WTC11 (cell line): ENCODE results near the gene PIP4K2B.

Source experiments
- SP1 ChIP-seq: sonication (generic); formaldehyde crosslinking; conservative IDR thresholded peaks from 2 replicates; pipeline ENCODE4 v1.8.1; 2022; ENCODE audit warnings: missing genetic modification reagents
- ZNF416 ChIP-seq: fragments of 250-450 bp; sonication (Bioruptor Pico); IDR thresholded peaks from 2 replicates; pipeline ENCODE4 v1.9.0; 2021; ENCODE audit warnings: mild to moderate bottlenecking, inconsistent platforms
- TF ChIP-seq, protein P1 (sequence below): sonication (generic); formaldehyde crosslinking; IDR thresholded peaks from 2 replicates; pipeline ENCODE4 v1.8.1; 2022; ENCODE audit warnings: low read depth, mild to moderate bottlenecking, moderate library complexity, missing genetic modification reagents, borderline replicate concordance
- TF ChIP-seq, protein P2 (sequence below): fragments of 200-600 bp; IDR thresholded peaks from 2 replicates; pipeline ENCODE4 v1.8.0; 2022; ENCODE audit warnings: antibody characterized with exemption
- TF ChIP-seq, protein P3 (sequence below): sonication (generic); formaldehyde crosslinking; IDR thresholded peaks from 2 replicates; pipeline ENCODE4 v1.8.1; 2023; ENCODE audit warnings: mild to moderate bottlenecking, missing genetic modification reagents, moderate library complexity
- TF ChIP-seq, protein P4 (sequence below): sonication (generic); formaldehyde crosslinking; IDR thresholded peaks from 2 replicates; pipeline ENCODE4 v1.8.1; 2022; ENCODE audit warnings: mild to moderate bottlenecking, moderate library complexity, missing genetic modification reagents

DNA sequence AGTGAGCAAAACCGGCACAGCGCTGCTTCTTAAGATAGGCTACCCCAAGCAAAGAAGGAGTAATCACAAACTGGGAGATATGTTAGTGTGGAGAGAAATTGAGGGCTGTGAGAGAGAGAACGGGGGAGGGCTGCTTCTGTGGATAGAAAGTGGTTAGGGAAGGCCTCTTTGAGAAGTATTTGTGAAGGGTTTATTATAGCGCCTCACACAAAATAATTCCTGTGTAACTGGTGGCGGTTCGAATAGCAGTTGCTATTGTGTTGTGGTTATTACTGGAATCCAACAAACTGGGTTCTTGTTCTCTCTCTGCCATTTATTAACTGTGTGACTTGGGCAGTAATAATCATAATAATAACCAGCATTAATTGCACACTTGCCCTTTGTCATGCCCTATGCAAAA is 78.4 kb downstream of the PIP4K2B start:
- TF ChIP-seq, protein P1, sequence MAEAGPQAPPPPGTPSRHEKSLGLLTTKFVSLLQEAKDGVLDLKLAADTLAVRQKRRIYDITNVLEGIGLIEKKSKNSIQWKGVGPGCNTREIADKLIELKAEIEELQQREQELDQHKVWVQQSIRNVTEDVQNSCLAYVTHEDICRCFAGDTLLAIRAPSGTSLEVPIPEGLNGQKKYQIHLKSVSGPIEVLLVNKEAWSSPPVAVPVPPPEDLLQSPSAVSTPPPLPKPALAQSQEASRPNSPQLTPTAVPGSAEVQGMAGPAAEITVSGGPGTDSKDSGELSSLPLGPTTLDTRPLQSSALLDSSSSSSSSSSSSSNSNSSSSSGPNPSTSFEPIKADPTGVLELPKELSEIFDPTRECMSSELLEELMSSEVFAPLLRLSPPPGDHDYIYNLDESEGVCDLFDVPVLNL (CRISPR knock-in tag) = no peak
- TF ChIP-seq ZNF416 = no peak
- TF ChIP-seq, protein P2, sequence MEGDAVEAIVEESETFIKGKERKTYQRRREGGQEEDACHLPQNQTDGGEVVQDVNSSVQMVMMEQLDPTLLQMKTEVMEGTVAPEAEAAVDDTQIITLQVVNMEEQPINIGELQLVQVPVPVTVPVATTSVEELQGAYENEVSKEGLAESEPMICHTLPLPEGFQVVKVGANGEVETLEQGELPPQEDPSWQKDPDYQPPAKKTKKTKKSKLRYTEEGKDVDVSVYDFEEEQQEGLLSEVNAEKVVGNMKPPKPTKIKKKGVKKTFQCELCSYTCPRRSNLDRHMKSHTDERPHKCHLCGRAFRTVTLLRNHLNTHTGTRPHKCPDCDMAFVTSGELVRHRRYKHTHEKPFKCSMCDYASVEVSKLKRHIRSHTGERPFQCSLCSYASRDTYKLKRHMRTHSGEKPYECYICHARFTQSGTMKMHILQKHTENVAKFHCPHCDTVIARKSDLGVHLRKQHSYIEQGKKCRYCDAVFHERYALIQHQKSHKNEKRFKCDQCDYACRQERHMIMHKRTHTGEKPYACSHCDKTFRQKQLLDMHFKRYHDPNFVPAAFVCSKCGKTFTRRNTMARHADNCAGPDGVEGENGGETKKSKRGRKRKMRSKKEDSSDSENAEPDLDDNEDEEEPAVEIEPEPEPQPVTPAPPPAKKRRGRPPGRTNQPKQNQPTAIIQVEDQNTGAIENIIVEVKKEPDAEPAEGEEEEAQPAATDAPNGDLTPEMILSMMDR = no peak
- TF ChIP-seq SP1 (CRISPR knock-in tag) = no peak
- TF ChIP-seq, protein P3, sequence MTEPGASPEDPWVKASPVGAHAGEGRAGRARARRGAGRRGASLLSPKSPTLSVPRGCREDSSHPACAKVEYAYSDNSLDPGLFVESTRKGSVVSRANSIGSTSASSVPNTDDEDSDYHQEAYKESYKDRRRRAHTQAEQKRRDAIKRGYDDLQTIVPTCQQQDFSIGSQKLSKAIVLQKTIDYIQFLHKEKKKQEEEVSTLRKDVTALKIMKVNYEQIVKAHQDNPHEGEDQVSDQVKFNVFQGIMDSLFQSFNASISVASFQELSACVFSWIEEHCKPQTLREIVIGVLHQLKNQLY (CRISPR knock-in tag) = no peak
- TF ChIP-seq, protein P4, sequence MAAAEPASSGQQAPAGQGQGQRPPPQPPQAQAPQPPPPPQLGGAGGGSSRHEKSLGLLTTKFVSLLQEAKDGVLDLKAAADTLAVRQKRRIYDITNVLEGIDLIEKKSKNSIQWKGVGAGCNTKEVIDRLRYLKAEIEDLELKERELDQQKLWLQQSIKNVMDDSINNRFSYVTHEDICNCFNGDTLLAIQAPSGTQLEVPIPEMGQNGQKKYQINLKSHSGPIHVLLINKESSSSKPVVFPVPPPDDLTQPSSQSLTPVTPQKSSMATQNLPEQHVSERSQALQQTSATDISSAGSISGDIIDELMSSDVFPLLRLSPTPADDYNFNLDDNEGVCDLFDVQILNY (CRISPR knock-in tag) = no peak
